Testis (tissue), 5 donors: ENCODE results near the gene SMAD4. TPM values are rescaled to one million over a fixed set of nuclear protein-coding genes. Genes with fewer than 3 reads are reported as not detected.

Source experiments
- DNase-seq: peaks from one replicate; pipeline ENCODE4 v3.0.0-alpha.2; 2019
- H3K27ac ChIP-seq, 2 donors: fragments of 200-600 bp; sonication (generic); one replicate each; pipeline ENCODE4 v1.5.1; 2019
- H3K27me3 ChIP-seq: fragments of 200-600 bp; sonication (generic); one replicate; pipeline ENCODE4 v1.5.1; 2019
- H3K36me3 ChIP-seq: fragments of 200-600 bp; sonication (generic); one replicate; pipeline ENCODE4 v1.5.1; 2017; ENCODE audit warnings: low read depth; ENCODE audit errors: missing control alignments
- H3K4me1 ChIP-seq: fragments of 200-600 bp; sonication (generic); one replicate; pipeline ENCODE4 v1.5.1; 2019
- H3K4me3 ChIP-seq, 2 donors: fragments of 200-600 bp; sonication (generic); one replicate each; pipeline ENCODE4 v1.5.1; 2017 to 2019
- H3K9me3 ChIP-seq: fragments of 200-600 bp; sonication (generic); one replicate; pipeline ENCODE4 v1.5.1; 2017
- CTCF ChIP-seq, 3 experiments: fragments of 450-650 bp in 2 of 3; fragments of 200-600 bp in 1 of 3; sonication (generic) in 1 of 3; IDR thresholded peaks; one replicate each; pipeline ENCODE4 v1.5.1; 2016 to 2019; ENCODE audit warnings: antibody characterized with exemption in 3 of 3, mild to moderate bottlenecking in 2 of 3, moderate library complexity in 1 of 3
- POLR2A ChIP-seq: fragments of 450-650 bp; IDR thresholded peaks from one replicate; pipeline ENCODE4 v1.6.1; 2017; ENCODE audit warnings: antibody characterized with exemption, mild to moderate bottlenecking, moderate library complexity
- WGBS, 2 donors: methylation state at CpG; one replicate each; pipeline ENCODE4 v1.1.5; 2018; 5-methylcytosine and 5-hydroxymethylcytosine counted together
- intact Hi-C: fragments of 100-400 bp; cut with DNase I; formaldehyde crosslinking; loops from one replicate; pipeline ENCODE4 v1.15.1; 2023; ENCODE audit warnings: low total_unique reads
- long read RNA-seq, 2 donors: transcript quantifications; one replicate each; lab custom pipeline, GENCODE V29; 2026
- polyA plus RNA-seq: library from polyadenylated mRNA; stranded (reverse); fragments of 350-450 nt; fragmentation: Illumina TruSeq; extraction: RNeasy Lipid Tissue Mini Kit (QIAGEN cat#74804); gene quantifications from one replicate; pipeline ENCODE4 v1.2.3, GENCODE V29; 2014; ENCODE audit warnings: low read depth, low replicate concordance; ENCODE audit not compliant: insufficient read depth
- total RNA-seq, 2 donors: library from RNA; depleted of rRNA; stranded (reverse); fragments of >200 nt; gene quantifications; one replicate each; pipeline ENCODE4 v1.2.3, GENCODE V29; 2016

Gene SMAD4
- 100 to 1,000 TPM; 198 to 270 TPM for total RNA-seq
- 91.0 TPM for polyA plus RNA-seq
- long read RNA-seq, donor 1, full-length matches to known transcripts, result 13 of 47 reads
- long read RNA-seq, donor 1, partial matches to known transcripts, result 34 of 47 reads
- long read RNA-seq, donor 1, other reads (novel, unspliced or antisense), result 0 of 47 reads
- long read RNA-seq, donor 2, full-length matches to known transcripts, result 4 of 14 reads
- long read RNA-seq, donor 2, partial matches to known transcripts, result 10 of 14 reads
- long read RNA-seq, donor 2, other reads (novel, unspliced or antisense), result 0 of 14 reads

GRCh38 chr18:51029694-51030536 lies at the start of gene SMAD4:
SMAD4 (plus strand) TSS chr18:51030213; CDS start chr18:51047047, 16,834 bp downstream.
- Histone ChIP-seq H3K27me3 (no peaks in the 10 kb centered on the region), H3K4me3 (peak within 1 kb of the TSS; percentile 70 to 96), H3K27ac (peak within 1 kb of the TSS; percentile 91 to 100), H3K4me1 (peaks cover 20% of the 10 kb centered on the region), H3K36me3 (no peaks in the 10 kb centered on the region), H3K9me3 (no peaks in the 10 kb centered on the region)
- TF ChIP-seq POLR2A (peak; percentile 87), CTCF (IDR thresholded peaks at IDR 0.05) (no peak)
- intact Hi-C loops, result loop anchor here (5.0 kb wide), 1 partner anchor 63 kb away; the partner anchor contains the start of gene ELAC1
- DNase-seq, result peak; percentile 95
- WGBS, 2 donors, result 1% methylated on average over 25 to 78 of the region's 79 CpGs

GRCh38 chr18:50981381-50981780 lies 48.6 kb upstream of the SMAD4 start:
- no peak for TF ChIP-seq CTCF (IDR thresholded peaks at IDR 0.05)
- no peak for TF ChIP-seq POLR2A
- no peak for DNase-seq
- Histone ChIP-seq H3K4me3 (no peak overlapping the region), H3K9me3 (no peaks in the 10 kb centered on the region), H3K36me3 (no peaks in the 10 kb centered on the region), H3K4me1 (no peaks in the 10 kb centered on the region), H3K27ac (no peak overlapping the region), H3K27me3 (no peaks in the 10 kb centered on the region)
- intact Hi-C loops, result no loop called here
- 67 to 82% methylated on average over 1 of the region's 1 CpG for WGBS, 2 donors

DNA sequence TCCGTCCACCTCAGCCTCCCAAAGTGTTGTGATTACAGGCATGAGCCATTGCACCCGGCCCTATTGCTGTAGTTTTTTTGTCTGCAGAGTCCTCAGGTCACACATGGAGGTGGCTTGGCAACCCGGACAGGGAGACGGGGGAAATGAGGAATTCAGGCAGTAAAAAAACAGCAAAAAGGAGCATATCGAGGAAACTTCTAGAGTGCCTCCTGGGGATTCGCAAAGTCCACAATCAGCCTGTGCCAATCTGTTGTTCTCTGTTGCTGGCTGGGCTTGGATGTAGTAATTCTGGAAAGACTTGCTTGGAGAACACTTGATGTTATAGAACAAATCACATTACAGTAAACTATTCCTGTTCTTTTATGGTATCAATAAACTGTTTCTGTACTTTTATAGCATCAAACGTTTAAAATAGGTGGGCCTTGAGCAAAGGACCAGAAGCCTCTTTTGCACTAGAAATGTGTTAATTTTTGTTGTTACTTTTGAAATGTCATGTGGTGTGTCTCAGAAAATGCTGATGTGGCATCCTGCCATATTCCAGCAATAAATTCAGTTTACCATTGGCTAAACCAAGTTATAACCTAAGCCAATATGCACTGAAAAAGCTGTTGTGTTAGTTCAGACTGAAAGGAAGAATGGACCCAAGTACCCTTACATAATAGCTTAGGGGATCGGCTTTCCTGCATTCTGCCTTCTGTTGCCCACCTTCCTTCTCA lies 47.8 kb upstream of the SMAD4 start:
- no peaks in the 10 kb centered on the region for H3K27me3 ChIP-seq
- no peak overlapping the region for H3K27ac ChIP-seq
- intact Hi-C loops, result no loop called here
- H3K4me1 ChIP-seq, result no peaks in the 10 kb centered on the region
- no peak for DNase-seq
- TF ChIP-seq CTCF (IDR thresholded peaks at IDR 0.05) (no peak), POLR2A (no peak)
- no peak overlapping the region for H3K4me3 ChIP-seq
- WGBS, 2 donors, result 77 to 88% methylated on average over 8 of the region's 8 CpGs
- no peaks in the 10 kb centered on the region for H3K36me3 ChIP-seq
- no peaks in the 10 kb centered on the region for H3K9me3 ChIP-seq

GRCh38 chr18:50982802-50983179 lies 47.2 kb upstream of the SMAD4 start:
- DNase-seq, result no peak
- no peak overlapping the region for H3K27ac ChIP-seq
- TF ChIP-seq CTCF (IDR thresholded peaks at IDR 0.05) (no peak), POLR2A (no peak)

More at GRCh38 chr18:50982802-50983179, 47.2 kb upstream of the SMAD4 start:
- no peaks in the 10 kb centered on the region for H3K4me1 ChIP-seq
- no peaks in the 10 kb centered on the region for H3K9me3 ChIP-seq
- H3K36me3 ChIP-seq, result no peaks in the 10 kb centered on the region
- no peak overlapping the region for H3K4me3 ChIP-seq
- intact Hi-C loops, result no loop called here
- WGBS, 2 donors, result 95 to 96% methylated on average over 3 of the region's 3 CpGs
- H3K27me3 ChIP-seq, result no peaks in the 10 kb centered on the region
